C4-2B (cell line): Measurements from ENCODE around the gene LYPD5.

Experiments used
- ZFX ChIP-seq: fragments of 450-650 bp; IDR thresholded peaks from 2 replicates; pipeline ENCODE4 v1.6.1; 2017
- TF ChIP-seq, protein P1 (sequence below): fragments of 450-650 bp; conservative IDR thresholded peaks from 2 replicates; pipeline ENCODE4 v1.5.1; 2017; ENCODE audit warnings: mild to moderate bottlenecking

DNA sequence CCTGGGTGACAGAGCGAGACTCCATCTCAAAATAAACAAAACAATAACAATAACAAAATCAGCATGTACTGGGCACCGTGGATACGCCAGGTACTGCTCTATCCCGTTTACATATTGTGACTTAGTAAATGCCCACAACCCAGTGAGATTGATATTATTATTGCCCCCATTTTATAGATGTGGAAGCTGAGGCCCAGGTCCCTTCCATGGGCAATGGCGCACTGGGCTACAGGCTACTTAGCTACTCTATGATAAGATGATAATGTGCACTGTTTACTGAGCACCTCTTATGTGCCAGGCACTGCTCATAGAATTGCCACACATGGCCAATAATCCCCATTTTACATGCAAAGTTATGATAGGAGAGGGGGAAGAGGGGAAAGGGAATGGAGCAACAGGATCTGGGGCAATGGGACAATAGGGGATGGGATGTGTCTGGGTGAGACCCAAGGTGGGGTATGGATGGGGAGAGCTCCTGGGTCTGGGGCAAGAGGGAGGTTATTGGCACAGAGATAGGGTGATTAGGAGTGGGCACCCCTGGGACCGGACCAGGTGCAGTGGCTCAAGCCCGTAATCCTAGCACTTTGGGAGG lies 26.9 kb downstream of the LYPD5 start:
- TF ChIP-seq ZFX, result no peak
- TF ChIP-seq, protein P1, sequence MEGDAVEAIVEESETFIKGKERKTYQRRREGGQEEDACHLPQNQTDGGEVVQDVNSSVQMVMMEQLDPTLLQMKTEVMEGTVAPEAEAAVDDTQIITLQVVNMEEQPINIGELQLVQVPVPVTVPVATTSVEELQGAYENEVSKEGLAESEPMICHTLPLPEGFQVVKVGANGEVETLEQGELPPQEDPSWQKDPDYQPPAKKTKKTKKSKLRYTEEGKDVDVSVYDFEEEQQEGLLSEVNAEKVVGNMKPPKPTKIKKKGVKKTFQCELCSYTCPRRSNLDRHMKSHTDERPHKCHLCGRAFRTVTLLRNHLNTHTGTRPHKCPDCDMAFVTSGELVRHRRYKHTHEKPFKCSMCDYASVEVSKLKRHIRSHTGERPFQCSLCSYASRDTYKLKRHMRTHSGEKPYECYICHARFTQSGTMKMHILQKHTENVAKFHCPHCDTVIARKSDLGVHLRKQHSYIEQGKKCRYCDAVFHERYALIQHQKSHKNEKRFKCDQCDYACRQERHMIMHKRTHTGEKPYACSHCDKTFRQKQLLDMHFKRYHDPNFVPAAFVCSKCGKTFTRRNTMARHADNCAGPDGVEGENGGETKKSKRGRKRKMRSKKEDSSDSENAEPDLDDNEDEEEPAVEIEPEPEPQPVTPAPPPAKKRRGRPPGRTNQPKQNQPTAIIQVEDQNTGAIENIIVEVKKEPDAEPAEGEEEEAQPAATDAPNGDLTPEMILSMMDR, result no peak
